GM23338 (cell line): ENCODE results near the gene TMEM117. TPM values are rescaled to one million over a fixed set of nuclear protein-coding genes. Genes with fewer than 3 reads are reported as not detected.

Experiments used
- ATAC-seq: fragments of 200-7000 bp; cut with Tn5 transposase; 3 replicates; pipeline ENCODE4 v1.9.1; 2020
- DNase-seq: peaks from one replicate; pipeline ENCODE4 v3.0.0-alpha.2; 2015; ENCODE audit warnings: low spot score
- H2AFZ ChIP-seq: fragments of 200-600 bp; sonication (generic); 2 replicates; pipeline ENCODE4 v1.8.0; 2016; ENCODE audit warnings: antibody characterized with exemption, mild to moderate bottlenecking, moderate library complexity
- H3F3A ChIP-seq: fragments of 200-600 bp; sonication (generic); replicated peaks from 2 replicates; pipeline ENCODE4 v1.8.0; 2017; ENCODE audit warnings: antibody characterized with exemption, mixed run types, low read depth
- H3K27ac ChIP-seq: fragments of 200-600 bp; sonication (generic); 2 replicates; pipeline ENCODE4 v1.6.1; 2016; ENCODE audit warnings: low read depth
- H3K27me3 ChIP-seq: fragments of 200-600 bp; sonication (generic); 2 replicates; pipeline ENCODE4 v1.8.0; 2016; ENCODE audit warnings: mild to moderate bottlenecking, mixed run types, moderate library complexity; ENCODE audit not compliant: insufficient read depth
- H3K36me3 ChIP-seq: fragments of 200-600 bp; sonication (generic); 2 replicates; pipeline ENCODE4 v1.8.0; 2016; ENCODE audit warnings: mild to moderate bottlenecking; ENCODE audit not compliant: insufficient read depth
- H3K4me1 ChIP-seq: fragments of 200-600 bp; sonication (generic); 2 replicates; pipeline ENCODE4 v1.8.0; 2016; ENCODE audit warnings: mild to moderate bottlenecking, moderate library complexity; ENCODE audit not compliant: insufficient read depth
- H3K4me2 ChIP-seq: fragments of 200-600 bp; sonication (generic); 2 replicates; pipeline ENCODE4 v1.7.1; 2017; ENCODE audit warnings: mixed run types
- H3K4me3 ChIP-seq: fragments of 200-600 bp; sonication (generic); 2 replicates; pipeline ENCODE4 v1.6.1; 2016; ENCODE audit warnings: mixed run types
- H3K79me2 ChIP-seq: fragments of 200-600 bp; sonication (generic); replicated peaks from 2 replicates; pipeline ENCODE4 v1.8.0; 2017; ENCODE audit warnings: mild to moderate bottlenecking; ENCODE audit not compliant: insufficient read depth
- H3K9me2 ChIP-seq: fragments of 200-600 bp; sonication (generic); 2 replicates; pipeline ENCODE4 v1.8.0; 2017; ENCODE audit not compliant: insufficient read depth
- H4K20me1 ChIP-seq: fragments of 200-600 bp; sonication (generic); replicated peaks from 2 replicates; pipeline ENCODE4 v1.8.0; 2017; ENCODE audit warnings: mild to moderate bottlenecking; ENCODE audit not compliant: insufficient read depth
- H3K27ac Mint-ChIP-seq: 2 replicates; pipeline ENCODE4 v1.8.0; 2020; ENCODE audit warnings: inconsistent platforms, mild to moderate bottlenecking, moderate library complexity, mixed read lengths
- H3K27me3 Mint-ChIP-seq: 3 replicates; pipeline ENCODE4 v1.8.0; 2022; ENCODE audit warnings: low read depth, mild to moderate bottlenecking, moderate library complexity, mixed read lengths, inconsistent platforms; ENCODE audit not compliant: insufficient read depth, poor library complexity
- H3K36me3 Mint-ChIP-seq: 3 replicates; pipeline ENCODE4 v1.8.0; 2021; ENCODE audit warnings: low read depth, mild to moderate bottlenecking, inconsistent platforms, moderate library complexity, mixed read lengths
- H3K4me1 Mint-ChIP-seq: 3 replicates; pipeline ENCODE4 v1.8.0; 2020; ENCODE audit warnings: mild to moderate bottlenecking, inconsistent platforms, mixed read lengths
- H3K4me3 Mint-ChIP-seq: 3 replicates; pipeline ENCODE4 v1.8.0; 2021; ENCODE audit warnings: moderate library complexity, mild to moderate bottlenecking, inconsistent platforms, mixed read lengths
- H3K9me3 Mint-ChIP-seq: 3 replicates; pipeline ENCODE4 v1.8.0; 2020; ENCODE audit warnings: moderate library complexity, mild to moderate bottlenecking, inconsistent platforms, mixed read lengths
- CREB1 ChIP-seq: fragments of 250-450 bp; sonication (Bioruptor Pico); IDR thresholded peaks from 2 replicates; pipeline ENCODE4 v1.5.0; 2020; ENCODE audit warnings: low read depth, mild to moderate bottlenecking, moderate library complexity
- CTCF ChIP-seq, 2 experiments: fragments of 200-600 bp in 1 of 2; sonication (generic) in 1 of 2; conservative IDR thresholded peaks; 2 replicates each; pipeline versions ENCODE4 v1.5.1 to v1.6.1; 2016 to 2017; ENCODE audit warnings: antibody characterized with exemption in 2 of 2, low read depth in 2 of 2, mild to moderate bottlenecking in 2 of 2, moderate library complexity in 1 of 2
- ETS1 ChIP-seq: IDR thresholded peaks from 2 replicates; pipeline ENCODE4 v1.6.1; 2016; ENCODE audit warnings: antibody characterized with exemption
- EZH2 ChIP-seq: fragments of 200-600 bp; sonication (generic); IDR thresholded peaks from one replicate; pipeline ENCODE4 v1.8.0; 2017; ENCODE audit warnings: antibody characterized with exemption, mild to moderate bottlenecking, low read depth; ENCODE audit not compliant: unreplicated experiment
- EZH2phosphoT487 ChIP-seq: fragments of 200-600 bp; sonication (generic); IDR thresholded peaks from one replicate; pipeline ENCODE4 v1.8.1; 2018; ENCODE audit warnings: antibody characterized with exemption; ENCODE audit not compliant: unreplicated experiment
- JUNB ChIP-seq: IDR thresholded peaks from one replicate; pipeline ENCODE4 v1.6.1; 2016; ENCODE audit warnings: antibody characterized with exemption; ENCODE audit not compliant: unreplicated experiment
- NANOG ChIP-seq: IDR thresholded peaks from 2 replicates; pipeline ENCODE4 v1.6.1; 2016; ENCODE audit warnings: antibody characterized with exemption, borderline replicate concordance
- POLR2AphosphoS5 ChIP-seq: IDR thresholded peaks from 2 replicates; pipeline ENCODE4 v1.6.1; 2016; ENCODE audit warnings: antibody characterized with exemption, low read depth
- REST ChIP-seq: IDR thresholded peaks from one replicate; pipeline ENCODE4 v1.6.1; 2018; ENCODE audit warnings: antibody characterized with exemption; ENCODE audit not compliant: unreplicated experiment
- STAT1 ChIP-seq: IDR thresholded peaks from one replicate; pipeline ENCODE4 v1.6.1; 2016; ENCODE audit warnings: antibody characterized with exemption; ENCODE audit not compliant: unreplicated experiment
- ZNF114 ChIP-seq: fragments of 250-450 bp; sonication (Bioruptor Pico); IDR thresholded peaks from 2 replicates; pipeline ENCODE4 v1.5.0; 2020; ENCODE audit warnings: mild to moderate bottlenecking, moderate library complexity
- ZNF331 ChIP-seq: fragments of 250-450 bp; sonication (Bioruptor Pico); IDR thresholded peaks from 2 replicates; pipeline ENCODE4 v1.5.0; 2020; ENCODE audit warnings: low read depth, mild to moderate bottlenecking, moderate library complexity
- ZNF462 ChIP-seq: fragments of 250-450 bp; sonication (Bioruptor Pico); IDR thresholded peaks from 2 replicates; pipeline ENCODE4 v1.5.0; 2020; ENCODE audit warnings: mild to moderate bottlenecking, moderate library complexity
- polyA plus RNA-seq: library from polyadenylated mRNA; unstranded; fragments of >200 nt; fragmentation: Nextera tagmentation; extraction: Ambion mirVana; gene quantifications from 2 replicates; pipeline ENCODE4 v1.2.1, GENCODE V29; 2016
- total RNA-seq: library from RNA; depleted of rRNA; stranded (reverse); fragments of >200 nt; shearing (Covaris generic); gene quantifications from 2 replicates; pipeline ENCODE4 v1.2.3, GENCODE V29; 2014

TMEM117 gene
- total and polyA plus RNA-seq, 2 experiments from 2014 or later = 0.94 to 1.6 TPM

- Histone ChIP-seq H3K4me2 (no peak overlapping the region), H3K9me2 (no peaks in the 10 kb centered on the region), H3K27ac (no peak overlapping the region), H3K27me3 (no peaks in the 10 kb centered on the region), H3K79me2 (no peaks in the 10 kb centered on the region), H3K36me3 (no peaks in the 10 kb centered on the region), H2AFZ (no peak overlapping the region), H3K4me1 (no peaks in the 10 kb centered on the region), H3F3A (no peaks in the 10 kb centered on the region), H4K20me1 (no peaks in the 10 kb centered on the region), H3K4me3 (no peak overlapping the region)
- ATAC-seq (no peak), DNase-seq (no peak)
- H3K27me3 Mint-ChIP-seq = no peaks in the 10 kb centered on the region
- H3K36me3 Mint-ChIP-seq = no peaks in the 10 kb centered on the region
- no peak overlapping the region for H3K4me3 Mint-ChIP-seq
- no peak overlapping the region for H3K27ac Mint-ChIP-seq
- H3K4me1 Mint-ChIP-seq = no peaks in the 10 kb centered on the region
- H3K9me3 Mint-ChIP-seq = no peaks in the 10 kb centered on the region
- TF ChIP-seq POLR2AphosphoS5 (no peak), ETS1 (no peak), STAT1 (no peak), ZNF462 (CRISPR knock-in tag) (no peak), NANOG (no peak), REST (no peak), JUNB (no peak), CREB1 (CRISPR knock-in tag) (no peak), EZH2 (no peak), CTCF (conservative IDR thresholded peaks at IDR 0.05; ENCODE audit: low read depth in 2 of 2) (no peak), EZH2phosphoT487 (no peak), ZNF331 (CRISPR knock-in tag) (no peak), ZNF114 (no peak)
Measured at GRCh38 chr12:44367916-44368315, 532.0 kb downstream of the TMEM117 start.
